ENCODE results near the gene DUSP8.

The DUSP8 gene

GRCh38 chr11:1533342-1533725, 38.7 kb downstream of the DUSP8 start:
- DNase-seq (ENCODE audit: low read depth, low spot score) = no peak

GRCh38 chr11:1532606-1533341, 39.3 kb downstream of the DUSP8 start:
- no peak for DNase-seq (ENCODE audit: low read depth, low spot score)

- DNase-seq (ENCODE audit: low read depth, low spot score) = no peak
Observed at GRCh38 chr11:1532014-1532586, 40.0 kb downstream of the DUSP8 start.

GRCh38 chr11:1531449-1532013, 40.5 kb downstream of the DUSP8 start:
- DNase-seq (ENCODE audit: low read depth, low spot score) = no peak

- no peak for DNase-seq (ENCODE audit: low read depth, low spot score)
Observed at GRCh38 chr11:1530686-1531448, 41.2 kb downstream of the DUSP8 start.

GRCh38 chr11:1529774-1530173, 42.3 kb downstream of the DUSP8 start:
- no peak for DNase-seq (ENCODE audit: low read depth, low spot score)

GRCh38 chr11:1529286-1529685, 42.8 kb downstream of the DUSP8 start:
- no peak for DNase-seq (ENCODE audit: low read depth, low spot score)

- DNase-seq (ENCODE audit: low read depth, low spot score) = no peak
Observed at GRCh38 chr11:1528710-1529109, 43.4 kb downstream of the DUSP8 start.

GRCh38 chr11:1526785-1527184, 45.3 kb downstream of the DUSP8 start:
- no peak for DNase-seq (ENCODE audit: low read depth, low spot score)

GRCh38 chr11:1523779-1524178, 48.3 kb downstream of the DUSP8 start:
- DNase-seq (ENCODE audit: low read depth, low spot score) = no peak

GRCh38 chr11:1523077-1523476, 49.0 kb downstream of the DUSP8 start:
- DNase-seq (ENCODE audit: low read depth, low spot score) = no peak

GRCh38 chr11:1522081-1522424, 50.0 kb downstream of the DUSP8 start:
- no peak for DNase-seq (ENCODE audit: low read depth, low spot score)

GRCh38 chr11:1521382-1522080, 50.5 kb downstream of the DUSP8 start:
- DNase-seq (ENCODE audit: low read depth, low spot score) = no peak

- no peak for DNase-seq (ENCODE audit: low read depth, low spot score)
Observed at GRCh38 chr11:1520663-1521267, 51.3 kb downstream of the DUSP8 start.

- no peak for DNase-seq (ENCODE audit: low read depth, low spot score)
Observed at GRCh38 chr11:1520209-1520662, 51.8 kb downstream of the DUSP8 start.

GRCh38 chr11:1519028-1520010, 52.8 kb downstream of the DUSP8 start:
- no peak for DNase-seq (ENCODE audit: low read depth, low spot score)

- no peak for DNase-seq (ENCODE audit: low read depth, low spot score)
Observed at GRCh38 chr11:1518301-1518700, 53.8 kb downstream of the DUSP8 start.

GRCh38 chr11:1517117-1518005, 54.7 kb downstream of the DUSP8 start:
- DNase-seq (ENCODE audit: low read depth, low spot score) = no peak
